ENCODE measurements around the gene NUCKS1. TPM values are rescaled to one million over a fixed set of nuclear protein-coding genes. Genes with fewer than 3 reads are reported as not detected.

NUCKS1 gene
- total RNA-seq, 1 experiment from 2014 or later: 237 TPM

DNA sequence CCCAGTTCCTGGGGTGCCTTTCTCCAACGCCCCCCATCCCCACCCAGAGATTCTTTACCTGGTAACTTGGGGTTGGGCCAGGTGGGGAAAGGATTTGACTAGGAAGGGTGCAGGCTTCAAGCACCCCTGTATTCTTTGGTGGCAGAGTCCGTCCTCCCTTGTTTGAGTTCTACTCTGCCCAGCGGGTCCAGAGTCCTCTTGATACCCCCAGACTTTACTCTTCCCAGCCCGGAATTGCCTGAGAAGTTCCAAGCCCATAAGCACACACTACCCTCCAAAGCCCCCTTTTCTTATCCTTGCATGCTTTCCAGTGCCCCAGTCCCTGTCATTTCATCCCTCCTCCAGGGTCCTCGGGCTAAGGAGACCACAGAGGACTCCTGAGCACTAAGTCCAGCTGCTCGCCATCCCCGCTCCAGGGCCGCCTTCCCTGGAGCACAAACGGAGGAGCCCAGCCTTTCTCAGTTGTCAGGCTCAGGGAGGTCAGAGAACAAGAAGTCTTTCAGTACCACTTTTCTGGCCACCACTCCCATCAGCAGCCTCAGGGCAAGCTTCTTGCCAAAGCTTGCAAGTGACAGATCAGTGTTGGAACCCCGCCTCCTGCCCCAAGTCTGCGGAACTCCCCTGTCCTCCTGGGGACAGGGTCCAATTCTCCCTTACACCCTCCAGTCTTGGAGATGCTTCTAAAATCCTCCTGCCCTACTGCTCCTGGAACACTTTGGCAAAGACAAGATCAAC lies 81.9 kb downstream of the NUCKS1 start:
- no peaks in the 10 kb centered on the region for H3K9me2 ChIP-seq (ENCODE audit: insufficient read depth)
- intact Hi-C loops (cut with micrococcal nuclease): no loop called here

More for the DNA sequence above, 81.9 kb downstream of the NUCKS1 start:
- no peak overlapping the region for H3K27ac ChIP-seq (ENCODE audit: low read depth, low read length)
- ChIA-PET RAD21 (ENCODE audit: low non-redundant PET in 1 of 2, low total read pairs in 2 of 2, uncharacterized antibody in 2 of 2, unreplicated experiment in 2 of 2) (no interaction called here), POLR2A (interaction anchor here (1.0 kb wide), 1 partner anchor 12 kb away, joined by 3 read pairs; the partner anchor contains the start of gene SLC45A3), CTCF (interaction anchor here (0.8 to 4.8 kb wide), 3 partner anchors 9 to 43 kb away, joined by 3 to 39 read pairs (median 5); no protein-coding TSS in a partner anchor)
- no TSS peak for BruUV-seq (replicated peaks)
- no peaks in the 10 kb centered on the region for H3K27me3 ChIP-seq (ENCODE audit: insufficient read depth, low read length)
- no peak for DNase-seq (ENCODE audit: low read depth, low spot score)
- TF ChIP-seq POLR2AphosphoS5 (IDR thresholded peaks at IDR 0.05; ENCODE audit: low read depth, low read length) (no peak), EZH2 (IDR thresholded peaks at IDR 0.05) (no peak), ZNF274 (IDR thresholded peaks at IDR 0.05; ENCODE audit: low read depth, low read length) (no peak), CBX3 (IDR thresholded peaks at IDR 0.05; ENCODE audit: low read depth) (no peak), EGR1 (IDR thresholded peaks at IDR 0.05; ENCODE audit: low read depth) (no peak), RAD21 (IDR thresholded peaks at IDR 0.05; ENCODE audit: low read depth) (no peak), ZFX (IDR thresholded peaks at IDR 0.05) (no peak), SP1 (IDR thresholded peaks at IDR 0.05; ENCODE audit: low read depth) (no peak), MAX (IDR thresholded peaks at IDR 0.05) (no peak), SRF (IDR thresholded peaks at IDR 0.05; ENCODE audit: low read depth) (no peak), ATF3 (IDR thresholded peaks at IDR 0.05) (no peak), FOSL1 (IDR thresholded peaks at IDR 0.05; ENCODE audit: low read depth) (no peak), YY1 (IDR thresholded peaks at IDR 0.05; ENCODE audit: extremely low read depth, insufficient replicate concordance, low read depth, low read length) (no peak), POLR2A (IDR thresholded peaks at IDR 0.05; ENCODE audit: borderline replicate concordance, extremely low read depth, insufficient read depth, insufficient read length) (no peak), ELF1 (IDR thresholded peaks at IDR 0.05; ENCODE audit: borderline replicate concordance, low read depth) (no peak), EZH2phosphoT487 (IDR thresholded peaks at IDR 0.05; ENCODE audit: borderline replicate concordance) (no peak)
- TF ChIP-seq, protein P1, sequence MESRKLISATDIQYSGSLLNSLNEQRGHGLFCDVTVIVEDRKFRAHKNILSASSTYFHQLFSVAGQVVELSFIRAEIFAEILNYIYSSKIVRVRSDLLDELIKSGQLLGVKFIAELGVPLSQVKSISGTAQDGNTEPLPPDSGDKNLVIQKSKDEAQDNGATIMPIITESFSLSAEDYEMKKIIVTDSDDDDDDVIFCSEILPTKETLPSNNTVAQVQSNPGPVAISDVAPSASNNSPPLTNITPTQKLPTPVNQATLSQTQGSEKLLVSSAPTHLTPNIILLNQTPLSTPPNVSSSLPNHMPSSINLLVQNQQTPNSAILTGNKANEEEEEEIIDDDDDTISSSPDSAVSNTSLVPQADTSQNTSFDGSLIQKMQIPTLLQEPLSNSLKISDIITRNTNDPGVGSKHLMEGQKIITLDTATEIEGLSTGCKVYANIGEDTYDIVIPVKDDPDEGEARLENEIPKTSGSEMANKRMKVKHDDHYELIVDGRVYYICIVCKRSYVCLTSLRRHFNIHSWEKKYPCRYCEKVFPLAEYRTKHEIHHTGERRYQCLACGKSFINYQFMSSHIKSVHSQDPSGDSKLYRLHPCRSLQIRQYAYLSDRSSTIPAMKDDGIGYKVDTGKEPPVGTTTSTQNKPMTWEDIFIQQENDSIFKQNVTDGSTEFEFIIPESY (IDR thresholded peaks at IDR 0.05; ENCODE audit: extremely low read depth, insufficient replicate concordance, low read length): no peak
- ATAC-seq: no peak
- peaks cover 53 to 92% of the 10 kb centered on the region in 2 experiments for H3K4me1 ChIP-seq (ENCODE audit: control insufficient read depth in 1 of 2, insufficient read depth in 2 of 2, low read length in 2 of 2)
- H3K36me3 ChIP-seq (ENCODE audit: control insufficient read depth in 1 of 2, insufficient read depth in 2 of 2, low read length in 2 of 2): no peaks in the 10 kb centered on the region
- H3K79me2 ChIP-seq (ENCODE audit: insufficient read depth, low read length): peaks cover 13% of the 10 kb centered on the region; the same call in 1 of the 2 replicates
- no peak overlapping the region for H3K4me3 ChIP-seq (replicated peaks in 1 of 2; ENCODE audit: low read depth in 1 of 2, low read length in 2 of 2)
- no peak overlapping the region for H2AFZ ChIP-seq (ENCODE audit: low read depth, low read length, poor library complexity, severe bottlenecking)
- no peaks in the 10 kb centered on the region for H4K20me1 ChIP-seq (ENCODE audit: insufficient read depth)
- H3K4me2 ChIP-seq (ENCODE audit: low read length): no peak overlapping the region; the same call in 1 of the 2 replicates
- no peaks in the 10 kb centered on the region for H3K9me3 ChIP-seq (ENCODE audit: control insufficient read depth in 1 of 2, insufficient read depth in 1 of 2, low read depth in 1 of 2, low read length in 2 of 2)
- no peak overlapping the region for H3K9ac ChIP-seq (ENCODE audit: low read length)
